Fibroblast of pulmonary artery (primary cell): Measurements from ENCODE around the gene PAK4.
A peak's percentile ranks its signal among the peaks of the same experiment; 100 is the strongest.

ENCODE experiments used
- DNase-seq: peaks from one replicate; pipeline ENCODE4 v3.0.0-alpha.2; 2010; ENCODE audit warnings: low read depth
- H3K4me3 ChIP-seq: replicated peaks from 2 replicates; pipeline ENCODE4 v1.5.1; 2011; ENCODE audit warnings: low read depth, mild to moderate bottlenecking, control low read depth, low read length, moderate library complexity
- TF ChIP-seq, protein P1 (sequence below): IDR thresholded peaks from 2 replicates; pipeline ENCODE4 v1.5.1; 2011; ENCODE audit warnings: mild to moderate bottlenecking, control low read depth, low read length, inconsistent platforms; ENCODE audit errors: missing control alignments

The PAK4 gene

DNA sequence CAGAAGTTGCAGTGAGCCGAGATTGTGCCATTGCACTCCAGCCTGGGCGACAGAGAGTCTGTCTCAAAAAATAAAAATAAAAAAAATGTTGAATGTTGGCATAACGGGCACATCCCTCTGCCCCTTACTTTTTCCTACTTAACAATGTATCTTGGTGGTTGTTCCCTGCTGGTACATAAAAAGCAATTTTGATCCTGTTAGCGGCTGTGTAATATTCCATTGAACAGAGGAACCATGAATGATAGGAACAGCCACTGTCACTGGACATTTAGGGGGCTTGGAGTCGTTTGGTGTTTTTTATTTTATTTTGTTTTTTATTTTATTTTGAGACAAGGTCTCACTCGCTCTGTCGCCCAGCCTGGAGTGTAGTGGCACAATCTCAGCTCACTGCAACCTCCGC lies 60.8 kb downstream of the PAK4 start:
- TF ChIP-seq, protein P1, sequence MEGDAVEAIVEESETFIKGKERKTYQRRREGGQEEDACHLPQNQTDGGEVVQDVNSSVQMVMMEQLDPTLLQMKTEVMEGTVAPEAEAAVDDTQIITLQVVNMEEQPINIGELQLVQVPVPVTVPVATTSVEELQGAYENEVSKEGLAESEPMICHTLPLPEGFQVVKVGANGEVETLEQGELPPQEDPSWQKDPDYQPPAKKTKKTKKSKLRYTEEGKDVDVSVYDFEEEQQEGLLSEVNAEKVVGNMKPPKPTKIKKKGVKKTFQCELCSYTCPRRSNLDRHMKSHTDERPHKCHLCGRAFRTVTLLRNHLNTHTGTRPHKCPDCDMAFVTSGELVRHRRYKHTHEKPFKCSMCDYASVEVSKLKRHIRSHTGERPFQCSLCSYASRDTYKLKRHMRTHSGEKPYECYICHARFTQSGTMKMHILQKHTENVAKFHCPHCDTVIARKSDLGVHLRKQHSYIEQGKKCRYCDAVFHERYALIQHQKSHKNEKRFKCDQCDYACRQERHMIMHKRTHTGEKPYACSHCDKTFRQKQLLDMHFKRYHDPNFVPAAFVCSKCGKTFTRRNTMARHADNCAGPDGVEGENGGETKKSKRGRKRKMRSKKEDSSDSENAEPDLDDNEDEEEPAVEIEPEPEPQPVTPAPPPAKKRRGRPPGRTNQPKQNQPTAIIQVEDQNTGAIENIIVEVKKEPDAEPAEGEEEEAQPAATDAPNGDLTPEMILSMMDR = no peak
- no peak for DNase-seq
- no peak overlapping the region for H3K4me3 ChIP-seq

DNA sequence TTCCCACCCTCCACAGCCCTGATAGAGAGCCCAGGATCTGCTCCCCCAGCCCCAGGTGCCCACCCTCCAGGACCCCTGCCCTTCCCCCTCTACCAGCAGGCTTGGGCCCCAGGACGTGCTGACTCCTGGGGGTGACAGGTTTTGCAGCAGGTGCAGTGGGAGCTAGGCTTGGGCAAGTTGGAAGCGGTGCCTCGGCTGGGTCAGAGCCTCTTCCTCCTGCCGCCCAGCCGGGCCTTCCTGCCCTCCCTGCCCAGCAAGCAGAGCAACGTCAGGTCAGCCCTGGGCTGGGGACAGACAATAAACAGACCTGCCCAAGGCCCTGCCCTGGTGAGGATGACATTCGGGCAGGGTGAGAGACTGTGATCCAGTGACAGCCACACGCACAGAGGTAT lies 62.0 kb downstream of the PAK4 start:
- DNase-seq = no peak
- TF ChIP-seq, protein P1 = no peak
- no peak overlapping the region for H3K4me3 ChIP-seq

DNA sequence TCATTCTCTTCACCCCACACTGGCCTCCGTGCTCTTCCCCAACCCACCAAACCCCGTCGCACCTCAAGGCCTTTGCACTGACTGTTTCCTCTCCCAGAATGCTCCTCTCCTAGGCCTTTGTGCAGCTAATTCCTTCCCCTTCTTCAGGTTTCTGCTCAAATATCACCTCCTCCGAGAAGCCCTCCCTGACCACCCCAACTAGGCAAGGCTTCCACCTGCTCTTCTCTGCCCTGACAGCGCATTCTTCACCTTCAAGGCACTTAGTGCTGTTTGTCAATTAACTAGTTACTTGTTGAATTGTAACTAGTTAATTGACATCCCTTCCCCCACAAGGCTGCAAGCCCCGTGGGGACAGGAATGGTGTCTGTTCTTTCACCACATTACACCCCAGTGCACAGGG lies 63.4 kb downstream of the PAK4 start:
- TF ChIP-seq, protein P1 = no peak
- no peak for DNase-seq
- no peak overlapping the region for H3K4me3 ChIP-seq

DNA sequence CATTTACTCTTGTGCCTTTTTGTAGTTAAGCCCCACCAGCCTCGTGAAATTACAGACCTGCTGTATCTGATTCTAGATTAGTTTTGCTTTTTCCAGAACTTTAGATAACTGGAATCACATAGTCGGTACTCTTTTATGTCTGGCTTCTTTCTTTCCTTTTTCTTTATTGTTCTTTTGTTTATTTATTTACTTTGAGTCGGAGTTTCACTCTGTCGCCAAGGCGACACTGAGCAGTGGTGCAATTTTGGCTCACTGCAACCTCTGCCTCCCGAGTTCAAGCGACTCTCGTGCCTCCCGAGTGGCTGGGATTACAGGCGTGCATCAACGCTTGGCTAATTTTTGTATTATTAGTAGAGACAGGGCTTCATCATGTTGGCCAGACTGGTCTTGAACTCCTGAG lies 65.2 kb downstream of the PAK4 start:
- H3K4me3 ChIP-seq = no peak overlapping the region
- DNase-seq = no peak
- TF ChIP-seq, protein P1 = no peak

DNA sequence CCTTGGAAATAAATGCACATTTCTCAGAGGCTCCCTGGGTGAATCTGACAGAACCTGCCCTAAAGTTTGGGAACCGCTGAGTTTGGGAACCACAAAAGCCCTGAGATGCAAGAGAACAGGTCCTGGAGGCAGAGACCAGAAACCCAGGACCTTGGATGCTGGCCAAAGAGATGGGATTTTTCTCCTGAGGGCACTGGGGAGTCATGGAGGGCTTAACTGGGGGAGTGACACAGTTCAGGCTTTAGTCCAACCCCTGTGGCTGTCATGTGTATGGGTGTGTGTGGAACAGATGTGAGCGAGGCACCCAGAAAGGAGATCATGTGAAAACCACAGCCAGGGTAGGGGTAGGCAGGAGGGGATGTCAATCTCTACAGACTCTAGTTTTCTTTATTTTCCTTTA lies 67.3 kb downstream of the PAK4 start:
- H3K4me3 ChIP-seq = no peak overlapping the region
- no peak for DNase-seq
- TF ChIP-seq, protein P1 = no peak

DNA sequence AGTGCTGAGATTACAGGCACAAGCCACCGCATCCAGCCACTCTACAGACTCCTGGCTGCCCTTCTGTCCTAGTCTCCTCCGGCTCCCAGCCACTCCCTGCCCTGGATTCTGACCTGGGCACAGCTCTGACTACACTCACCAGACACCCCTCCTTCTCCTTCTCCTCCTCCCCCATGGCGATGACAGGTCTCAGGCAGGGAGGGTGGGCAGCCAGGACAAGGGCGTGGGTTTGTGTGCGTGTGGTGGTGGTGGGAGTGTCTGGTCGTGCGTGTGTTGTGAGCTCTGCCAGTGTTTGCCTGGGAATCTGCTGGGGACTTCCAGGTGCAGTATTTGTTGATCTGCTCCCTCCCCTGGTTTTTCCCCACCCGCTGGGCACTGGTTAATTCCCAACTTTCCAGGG lies 68.2 kb downstream of the PAK4 start:
- peak; percentile 17 for DNase-seq
- H3K4me3 ChIP-seq = no peak overlapping the region
- TF ChIP-seq, protein P1 = no peak

DNA sequence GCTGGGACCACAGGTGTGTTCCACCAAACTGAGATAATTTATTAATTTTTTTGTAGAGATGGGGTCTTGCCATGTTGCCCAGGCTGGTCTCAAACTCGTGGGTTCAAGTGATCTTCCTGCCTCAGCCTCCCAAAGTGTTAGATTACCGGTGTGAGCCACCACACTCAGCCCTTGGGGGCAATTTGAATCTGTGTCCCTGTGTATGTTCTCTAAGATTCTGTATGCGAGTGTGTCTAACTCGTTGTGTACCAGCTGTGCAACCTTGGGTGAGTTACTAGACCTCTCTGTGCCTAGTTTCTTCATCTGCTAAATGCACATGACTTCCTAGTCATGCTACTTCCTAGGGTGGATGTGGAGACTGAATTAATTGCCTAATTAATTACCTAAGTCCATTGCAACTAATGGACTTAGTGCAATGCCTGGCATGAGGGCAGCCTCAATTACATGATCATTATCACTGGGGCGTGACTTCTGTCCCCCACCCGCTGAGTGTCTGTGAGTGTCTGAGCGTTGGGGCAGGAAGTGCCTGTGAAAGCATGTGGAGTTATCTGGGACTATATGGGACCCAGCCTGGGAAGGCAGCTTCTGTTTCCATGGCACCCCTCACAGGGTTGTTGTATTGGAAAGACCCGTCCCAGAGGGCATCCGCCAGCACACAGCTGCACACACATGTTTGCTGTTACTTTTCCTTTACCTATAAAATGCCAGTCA lies 69.4 kb downstream of the PAK4 start:
- no peak for DNase-seq
- H3K4me3 ChIP-seq = no peak overlapping the region
- TF ChIP-seq, protein P1 = no peak
